GM12878 (cell line): ENCODE measurements around the gene TCF15. TPM values are rescaled to one million over a fixed set of nuclear protein-coding genes. Genes with fewer than 3 reads are reported as not detected.

ENCODE experiments used
- ATAC-seq: fragments of 200-7000 bp; cut with Tn5 transposase; 3 replicates; pipeline ENCODE4 v1.9.1; 2020; ENCODE audit warnings: mild to moderate bottlenecking, moderate library complexity
- BruUV-seq: library from RNA; stranded (reverse); fragments of 400-500 nt; replicated peaks from 2 replicates; lab custom pipeline; 2021; lab: Mats Ljungman, UMichigan
- CTCF ChIA-PET: fragments of 300-600 bp; sonication (Branson Sonifier 250); formaldehyde crosslinking; extraction: SDS; loops from one replicate; lab custom pipeline; 2021; ENCODE audit warnings: inconsistent platforms; lab: Yijun Ruan, JAX
- POLR2A ChIA-PET: fragments of 350-600 bp; formaldehyde crosslinking; extraction: SDS; loops from one replicate; lab custom pipeline; 2021; ENCODE audit warnings: inconsistent platforms; lab: Charles Lee
- RAD21 ChIA-PET: fragments of 300-600 bp; sonication (Branson Sonifier 250); formaldehyde crosslinking; loops from one replicate; lab custom pipeline; 2023; ENCODE audit warnings: antibody characterized with exemption; ENCODE audit not compliant: unreplicated experiment; lab: Charles Lee
- SMC1A ChIA-PET: fragments of 300-600 bp; sonication (Branson Sonifier 250); formaldehyde crosslinking; loops from one replicate; lab custom pipeline; 2023; ENCODE audit not compliant: unreplicated experiment, uncharacterized antibody; lab: Charles Lee
- DNase-seq: peaks from one replicate; pipeline ENCODE4 v3.0.0-alpha.2; 2011; ENCODE audit warnings: low read depth, low spot score
- FAIRE-seq: peaks from 3 replicates; lab custom pipeline; 2011; peaks lifted over from hg19 to GRCh38; lab: Jason Lieb, UNC
- H2AFZ ChIP-seq: 2 replicates; pipeline ENCODE4 v1.6.0; 2011; ENCODE audit warnings: low read depth, low read length, control low read depth; ENCODE audit not compliant: control insufficient read depth
- H3K27ac ChIP-seq: 2 replicates; pipeline ENCODE4 v1.5.1; 2011; ENCODE audit warnings: control low read depth; ENCODE audit not compliant: control insufficient read depth, insufficient read depth
- H3K27me3 ChIP-seq, 2 experiments: replicated peaks in 1 of 2; 2 replicates each; pipeline versions ENCODE4 v1.6.0 to v1.6.1; 2011; ENCODE audit warnings: low read length in 1 of 2; ENCODE audit not compliant: control insufficient read depth in 2 of 2, insufficient read depth in 2 of 2
- H3K36me3 ChIP-seq, 2 experiments: 2 replicates each; pipeline ENCODE4 v1.5.1; 2011; ENCODE audit warnings: low read length in 1 of 2; ENCODE audit not compliant: control insufficient read depth in 2 of 2, insufficient read depth in 2 of 2
- H3K4me1 ChIP-seq: 2 replicates; pipeline ENCODE4 v1.6.1; 2011; ENCODE audit warnings: mild to moderate bottlenecking, low read length, moderate library complexity, mixed read lengths; ENCODE audit not compliant: control insufficient read depth, insufficient read depth
- H3K4me2 ChIP-seq: 2 replicates; pipeline ENCODE4 v1.6.0; 2011; ENCODE audit warnings: control low read depth; ENCODE audit not compliant: control insufficient read depth, insufficient read depth
- H3K4me3 ChIP-seq: fragments of 200-600 bp; sonication (generic); 2 replicates; pipeline ENCODE4 v1.5.1; 2016
- H3K79me2 ChIP-seq: 2 replicates; pipeline ENCODE4 v1.6.0; 2011; ENCODE audit warnings: low read length; ENCODE audit not compliant: control insufficient read depth, insufficient read depth
- H3K9ac ChIP-seq: 2 replicates; pipeline ENCODE4 v1.8.0; 2011; ENCODE audit warnings: low read length, control low read depth, mixed read lengths; ENCODE audit not compliant: control insufficient read depth, insufficient read depth
- H3K9me3 ChIP-seq: replicated peaks from 3 replicates; pipeline ENCODE4 v1.5.1; 2011; ENCODE audit warnings: mild to moderate bottlenecking, low read length; ENCODE audit not compliant: control insufficient read depth, insufficient read depth
- H4K20me1 ChIP-seq: 2 replicates; pipeline ENCODE4 v1.6.0; 2011; ENCODE audit not compliant: control insufficient read depth, insufficient read depth
- BHLHE40 ChIP-seq, 2 experiments: fragments of 450-650 bp in 1 of 2; IDR thresholded peaks; 2 replicates each; pipeline ENCODE4 v1.6.1; 2011 to 2017; ENCODE audit warnings: low read depth in 2 of 2, borderline replicate concordance in 1 of 2, improper control_type of control experiment in 1 of 2, low read length in 1 of 2, mild to moderate bottlenecking in 1 of 2
- CBFB ChIP-seq: IDR thresholded peaks from 2 replicates; pipeline ENCODE4 v1.6.1; 2016; ENCODE audit warnings: antibody characterized with exemption, low read depth
- CTCF ChIP-seq, 3 experiments: IDR thresholded peaks in 2 of 3; conservative IDR thresholded peaks in 1 of 3; 2 replicates each; pipeline ENCODE4 v1.5.1; 2011; ENCODE audit warnings: low read depth in 3 of 3, low read length in 3 of 3, mild to moderate bottlenecking in 3 of 3, control low read depth in 2 of 3, moderate library complexity in 2 of 3, inconsistent platforms in 1 of 3, mixed read lengths in 1 of 3; ENCODE audit not compliant: control insufficient read depth in 2 of 3, insufficient read depth in 1 of 3; ENCODE audit errors: extremely low read depth in 1 of 3
- E2F8 ChIP-seq: fragments of 450-650 bp; IDR thresholded peaks from 2 replicates; pipeline ENCODE4 v1.6.1; 2018; ENCODE audit warnings: mild to moderate bottlenecking, low read depth, moderate library complexity; ENCODE audit not compliant: partially characterized antibody
- FOXM1 ChIP-seq: IDR thresholded peaks from 2 replicates; pipeline ENCODE4 v1.6.1; 2012; ENCODE audit warnings: low read depth, mild to moderate bottlenecking, inconsistent platforms, low read length, moderate library complexity
- IKZF1 ChIP-seq: fragments of 450-650 bp; conservative IDR thresholded peaks from 2 replicates; pipeline ENCODE4 v1.6.1; 2017; ENCODE audit warnings: antibody characterized with exemption, mild to moderate bottlenecking
- IRF4 ChIP-seq: IDR thresholded peaks from 2 replicates; pipeline ENCODE4 v1.6.1; 2011; ENCODE audit warnings: low read depth, low read length
- MTA2 ChIP-seq: fragments of 450-650 bp; IDR thresholded peaks from 2 replicates; pipeline ENCODE4 v1.6.1; 2016; ENCODE audit warnings: low read depth, mild to moderate bottlenecking, moderate library complexity
- POLR2AphosphoS5 ChIP-seq: IDR thresholded peaks from 2 replicates; pipeline ENCODE4 v1.6.1; 2011; ENCODE audit warnings: mild to moderate bottlenecking, low read length, inconsistent platforms
- RAD21 ChIP-seq: IDR thresholded peaks from 2 replicates; pipeline ENCODE4 v1.6.1; 2011; ENCODE audit warnings: mild to moderate bottlenecking, low read depth, low read length, moderate library complexity; ENCODE audit not compliant: insufficient read depth
- RUNX3 ChIP-seq: IDR thresholded peaks from 2 replicates; pipeline ENCODE4 v1.6.1; 2012; ENCODE audit warnings: low read length, inconsistent platforms
- SMC3 ChIP-seq: IDR thresholded peaks from 2 replicates; pipeline ENCODE4 v1.6.1; 2011; ENCODE audit warnings: low read length, improper control_type of control experiment, borderline replicate concordance
- SP1 ChIP-seq: IDR thresholded peaks from one replicate; pipeline ENCODE4 v1.6.1; 2011; ENCODE audit warnings: low read depth, low read length
- TCF12 ChIP-seq: IDR thresholded peaks from 2 replicates; pipeline ENCODE4 v1.6.1; 2011; ENCODE audit warnings: low read depth, mild to moderate bottlenecking, low read length
- YY1 ChIP-seq: IDR thresholded peaks from 2 replicates; pipeline ENCODE4 v1.6.1; 2011; ENCODE audit warnings: low read depth, mild to moderate bottlenecking, low read length
- WGBS: methylation state at CpG from one replicate; pipeline ENCODE4 v1.1.6; 2016; ENCODE audit warnings: low lambda C conversion rate; ENCODE audit not compliant: insufficient replicate concordance, insufficient coverage; ENCODE audit errors: missing lambda C conversion rate; 5-methylcytosine and 5-hydroxymethylcytosine counted together
- in situ Hi-C: fragments of 300-500 bp; cut with MboI; formaldehyde crosslinking; loops from 9 replicates; pipeline ENCODE4 v1.14.3; 2018; ENCODE audit warnings: mixed read lengths
- intact Hi-C: fragments of 100-400 bp; cut with micrococcal nuclease; formaldehyde crosslinking; loops from one replicate; pipeline ENCODE4 v1.14.2; 2022; ENCODE audit not compliant: unreplicated experiment
- polyA plus RNA-seq, 11 experiments: library from polyadenylated mRNA; depleted of rRNA in 4 of 11; unstranded in 6 of 11; stranded (reverse) in 5 of 11; fragments of >200 nt; fragmentation: Nextera tagmentation in 4 of 11; fragmentation: Illumina TruSeq in 1 of 11; extraction: Ambion mirVana in 4 of 11; extraction: Trizol in 1 of 11; gene quantifications; 1 replicate in 1 of 11; 2 replicates in 10 of 11; pipeline versions ENCODE4 v1.2.1 to v1.2.3, GENCODE V29; 2011 to 2016; ENCODE audit warnings: inconsistent platforms in 2 of 11, missing spikeins in 2 of 11, low read depth in 1 of 11
- total RNA-seq, 4 experiments: library from RNA; depleted of rRNA in 3 of 4; stranded (reverse); fragments of >200 nt in 3 of 4; fragmentation: Illumina TruSeq in 1 of 4; extraction: Trizol in 1 of 4; gene quantifications; 2 replicates each; pipeline versions ENCODE4 v1.2.1 to v1.2.3, GENCODE V29; 2013 to 2021

Gene TCF15
- total and polyA plus RNA-seq, 10 of the 15 experiments (the other 5 are each of a cell fraction or from before 2014, with no cell fraction given): 0.08 TPM; not detected in 9

GRCh38 chr20:561437-562231 lies 48.5 kb downstream of the TCF15 start:
- FAIRE-seq: peak; percentile 83
- Histone ChIP-seq H3K9ac (no peak overlapping the region), H4K20me1 (no peaks in the 10 kb centered on the region), H3K4me1 (no peaks in the 10 kb centered on the region), H3K4me2 (no peak overlapping the region), H3K36me3 (no peaks in the 10 kb centered on the region), H3K4me3 (no peak overlapping the region)
- POLR2A ChIA-PET: interaction anchor here (0.9 kb wide), 1 partner anchor 84 kb away, joined by 3 read pairs; no protein-coding TSS in a partner anchor
- no peak for DNase-seq
- in situ Hi-C loops (loop anchor here (5.0 kb wide), 2 partner anchors 86 to 181 kb away; no protein-coding TSS in a partner anchor), intact Hi-C loops (loop anchor here (1.0 kb wide), 3 partner anchors 84 to 178 kb away; no protein-coding TSS in a partner anchor)
- SMC1A ChIA-PET: interaction anchor here (0.8 to 5.1 kb wide), 16 partner anchors 9 to 207 kb away, joined by 3 to 75 read pairs (median 3); no protein-coding TSS in a partner anchor
- peak; percentile 93 for ATAC-seq
- 35% methylated on average over 12 of the region's 12 CpGs for WGBS
- TF ChIP-seq SP1 (peak; percentile 11), IKZF1 (peak; percentile 24; the same call in 1 of the 2 replicates), TCF12 (no peak), RUNX3 (peak; percentile 75), CTCF (IDR thresholded peaks at IDR 0.05 in 2 of 3, conservative IDR thresholded peaks at IDR 0.05 in 1 of 3; ENCODE audit: control insufficient read depth in 2 of 3, extremely low read depth in 1 of 3, insufficient read depth in 1 of 3, low read depth in 3 of 3, low read length in 3 of 3) (peak; percentile 95 to 99 (median 99); a peak in 5 of 6 replicates), BHLHE40 (IDR thresholded peaks at IDR 0.05; ENCODE audit: borderline replicate concordance in 1 of 2, low read depth in 2 of 2, low read length in 1 of 2) (0 out of 4 replicates have a peak, but pooled peaks of 1 of the 2 experiments have one; percentile 9), FOXM1 (0 out of 2 replicates have a peak, but pooled peaks have one; percentile 22), SMC3 (peak; percentile 99), E2F8 (no peak), YY1 (peak; percentile 75), RAD21 (peak; percentile 94), CBFB (0 out of 2 replicates have a peak, but pooled peaks have one; percentile 36), POLR2AphosphoS5 (no peak), IRF4 (0 out of 2 replicates have a peak, but pooled peaks have one; percentile 21), MTA2 (no peak)
- TF ChIP-seq, all 136 proteins: peak for 11
- Histone ChIP-seq H3K79me2 (no peaks in the 10 kb centered on the region), H3K9me3 (no peaks in the 10 kb centered on the region), H3K27ac (no peak overlapping the region), H2AFZ (no peak overlapping the region), H3K27me3 (no peaks in the 10 kb centered on the region; a peak in 1 of 4 replicates)
- RAD21 ChIA-PET: interaction anchor here (0.6 to 3.2 kb wide), 15 partner anchors 18 to 207 kb away, joined by 3 to 35 read pairs (median 4); partner anchors contain the start of gene CSNK2A1
- CTCF ChIA-PET: interaction anchor here (0.6 to 6.5 kb wide), 22 partner anchors 10 to 207 kb away, joined by 3 to 190 read pairs (median 4); partner anchors contain the start of gene CSNK2A1
- no TSS peak for BruUV-seq
